ENCODE data around the gene PPARG. TPM values are rescaled to one million over a fixed set of nuclear protein-coding genes. Genes with fewer than 3 reads are reported as not detected.

The PPARG gene
- total and polyA plus RNA-seq, 2 of the 8 experiments (the other 6 are each of a cell fraction or from before 2014, with no cell fraction given): 0.06 TPM; not detected in 1

DNA sequence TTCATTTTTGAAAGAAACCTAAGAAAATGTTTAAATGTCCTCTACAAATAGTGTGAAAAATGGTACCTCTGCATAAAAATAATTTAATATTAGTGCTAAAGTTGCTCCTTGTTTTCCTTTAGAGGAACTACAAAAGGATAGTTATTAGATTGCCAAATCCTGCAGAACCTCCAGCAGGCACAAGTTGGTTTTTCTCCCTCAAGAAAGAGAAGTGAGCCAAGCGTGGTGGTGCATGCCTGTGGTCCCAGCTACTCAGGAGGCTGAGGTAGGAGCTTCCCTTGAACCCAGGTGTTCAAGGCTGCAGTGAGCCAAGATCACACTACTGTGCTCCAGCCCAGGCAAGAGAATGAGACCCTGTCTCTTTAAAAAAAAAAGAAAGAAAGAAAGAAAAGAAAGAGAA lies 110.4 kb downstream of the PPARG start:
- POLR2A ChIA-PET (ENCODE audit: partially characterized antibody): no interaction called here
- no peak overlapping the region for H3K23ac ChIP-seq (ENCODE audit: insufficient read length)
- no peak overlapping the region for H3K9ac ChIP-seq (replicated peaks in 1 of 4; ENCODE audit: extremely low read depth in 1 of 4, low read depth in 3 of 4, low read length in 3 of 4)
- no peak overlapping the region for H2BK5ac ChIP-seq (ENCODE audit: low read depth, low read length)
- H2AK5ac ChIP-seq (ENCODE audit: low read depth, low read length): no peak overlapping the region
- H4K20me1 ChIP-seq (replicated peaks in 1 of 2; ENCODE audit: control insufficient read depth in 1 of 2, insufficient read depth in 2 of 2, low read length in 2 of 2): no peaks in the 10 kb centered on the region
- H4K91ac ChIP-seq (replicated peaks; ENCODE audit: insufficient read length, low read length): no peak overlapping the region
- no peaks in the 10 kb centered on the region for H3K23me2 ChIP-seq (ENCODE audit: low read depth, low read length)
- 63% methylated on average over 1 of the region's 1 CpG; no CpG with 5 or more reads in 1 of the 2 experiments for WGBS, 2 experiments (ENCODE audit: extremely low coverage in 1 of 2, insufficient coverage in 1 of 2, insufficient read length in 1 of 2, insufficient replicate concordance in 2 of 2, low coverage in 1 of 2, low lambda C conversion rate in 2 of 2, missing lambda C conversion rate in 1 of 2)
- no peaks in the 10 kb centered on the region for H3K9me3 ChIP-seq (ENCODE audit: insufficient read depth in 2 of 2, low read depth in 1 of 2, low read length in 1 of 2)
- no peak overlapping the region for H3K56ac ChIP-seq (replicated peaks; ENCODE audit: insufficient read length, low read depth, low read length)
- H4K8ac ChIP-seq (ENCODE audit: extremely low read depth, insufficient read depth, low read length): no peak overlapping the region
- no peaks in the 10 kb centered on the region for H3K79me2 ChIP-seq (ENCODE audit: control insufficient read depth in 1 of 2, insufficient read depth in 2 of 2, low read length in 2 of 2)
- DNase-seq (ENCODE audit: low read depth in 1 of 2, low spot score in 2 of 2) (no peak), FAIRE-seq (no peak)
- H2AFZ ChIP-seq (ENCODE audit: low read length): no peak overlapping the region
- no peaks in the 10 kb centered on the region; a peak in 1 of 7 replicates for H3K27me3 ChIP-seq (replicated peaks in 1 of 4; ENCODE audit: control insufficient read depth in 3 of 4, extremely low read depth in 1 of 4, insufficient read depth in 3 of 4, low read length in 3 of 4)
- no peak overlapping the region for H4K5ac ChIP-seq (ENCODE audit: insufficient read length, low read depth, low read length)
- no peak for TF ChIP-seq TBP (IDR thresholded peaks at IDR 0.05; ENCODE audit: low read depth, low read length)
- TF ChIP-seq YY1 (IDR thresholded peaks at IDR 0.05; ENCODE audit: low read depth, low read length): no peak
- TF ChIP-seq TAF1 (IDR thresholded peaks at IDR 0.05; ENCODE audit: low read depth, low read length): no peak
- no peak for TF ChIP-seq TAF7 (optimal IDR thresholded peaks at IDR 0.05; ENCODE audit: borderline replicate concordance, low read depth, low read length)
- TF ChIP-seq KDM1A (IDR thresholded peaks at IDR 0.05; ENCODE audit: borderline replicate concordance, low read length): no peak
- no peak for TF ChIP-seq PHF8 (conservative IDR thresholded peaks at IDR 0.05; ENCODE audit: low read depth, low read length)
- TF ChIP-seq CHD2 (IDR thresholded peaks at IDR 0.05; ENCODE audit: low read length): no peak
- TF ChIP-seq NANOG (IDR thresholded peaks at IDR 0.05; ENCODE audit: insufficient read depth, low read depth, low read length, poor library complexity, severe bottlenecking): no peak
- no peak for TF ChIP-seq CTCF (IDR thresholded peaks at IDR 0.05; ENCODE audit: control extremely low read depth in 1 of 3, insufficient read depth in 1 of 3, low read depth in 1 of 3, low read length in 3 of 3)
- H2BK120ac ChIP-seq (replicated peaks; ENCODE audit: low read depth, low read length): no peak overlapping the region
- H2BK20ac ChIP-seq (ENCODE audit: low read length): no peak overlapping the region
- no peak overlapping the region for H2BK12ac ChIP-seq (ENCODE audit: low read depth, low read length)
- H3K79me1 ChIP-seq (ENCODE audit: low read depth, low read length): no peaks in the 10 kb centered on the region
- H3K14ac ChIP-seq (ENCODE audit: insufficient read length): no peak overlapping the region
- no peaks in the 10 kb centered on the region for H3K4me1 ChIP-seq (replicated peaks in 1 of 4; ENCODE audit: control insufficient read depth in 3 of 4, insufficient read depth in 4 of 4, low read length in 3 of 4)
- CTCF ChIA-PET (ENCODE audit: partially characterized antibody): no interaction called here
- H3K4me3 ChIP-seq (ENCODE audit: extremely low read depth in 1 of 4, insufficient read depth in 2 of 4, low read depth in 3 of 4, low read length in 4 of 4): no peak overlapping the region
- no peak overlapping the region for H3K4me2 ChIP-seq (ENCODE audit: insufficient read depth in 1 of 2, low read depth in 2 of 2, low read length in 2 of 2)
- no peak overlapping the region for H3K4ac ChIP-seq (replicated peaks; ENCODE audit: insufficient read length, low read depth, low read length)
- no peak overlapping the region for H2BK15ac ChIP-seq (ENCODE audit: low read length)
- H3K18ac ChIP-seq (ENCODE audit: extremely low read depth, low read length): no peak overlapping the region
- H3K27ac ChIP-seq (ENCODE audit: low read depth, low read length): no peak overlapping the region
- H3K36me3 ChIP-seq (ENCODE audit: control insufficient read depth in 2 of 4, insufficient read depth in 4 of 4, low read length in 3 of 4): no peaks in the 10 kb centered on the region
